GM10266 (cell line): ENCODE results near the gene PDYN.
A peak's percentile ranks its signal among the peaks of the same experiment; 100 is the strongest.

Source experiments
- DNase-seq: peaks from one replicate; pipeline ENCODE4 v3.0.0; 2012; ENCODE audit errors: extremely low spot score
- CTCF ChIP-seq: IDR thresholded peaks from 2 replicates; pipeline ENCODE4 v1.5.1; 2012; ENCODE audit warnings: mild to moderate bottlenecking, low read depth; ENCODE audit not compliant: control insufficient read depth, insufficient read depth; ENCODE audit errors: missing control alignments

The PDYN gene

GRCh38 chr20:1973601-1974440, 20.0 kb downstream of the PDYN start:
- no peak for DNase-seq
- no peak for TF ChIP-seq CTCF

- no peak for DNase-seq
- TF ChIP-seq CTCF, result no peak
Observed at GRCh38 chr20:1971893-1972586, 21.8 kb downstream of the PDYN start.

GRCh38 chr20:1968964-1969363, 24.9 kb downstream of the PDYN start:
- TF ChIP-seq CTCF, result no peak
- DNase-seq, result no peak

GRCh38 chr20:1965520-1966351, 28.1 kb downstream of the PDYN start:
- peak; percentile 92 for TF ChIP-seq CTCF
- peak; percentile 81 for DNase-seq

GRCh38 chr20:1964659-1965405, 29.0 kb downstream of the PDYN start:
- TF ChIP-seq CTCF, result no peak

GRCh38 chr20:1964061-1964460, 29.8 kb downstream of the PDYN start:
- no peak for DNase-seq
- no peak for TF ChIP-seq CTCF

More at GRCh38 chr20:1964659-1965405, 29.0 kb downstream of the PDYN start:
- no peak for DNase-seq
